HFF-Myc (cell line): Measurements from ENCODE around the gene SLC22A31.

ENCODE experiments used
- DNase-seq: peaks from one replicate; pipeline ENCODE4 v3.0.0-alpha.2; 2011; ENCODE audit warnings: low read depth; ENCODE audit errors: extremely low read depth
- H3K4me3 ChIP-seq: replicated peaks from 2 replicates; pipeline ENCODE4 v1.5.1; 2011; ENCODE audit warnings: low read depth, mild to moderate bottlenecking, control low read depth, low read length
- TF ChIP-seq, protein P1 (sequence below): IDR thresholded peaks from 2 replicates; pipeline ENCODE4 v1.5.1; 2012; ENCODE audit warnings: mild to moderate bottlenecking, low read depth, low read length, control low read depth; ENCODE audit errors: missing control alignments

The SLC22A31 gene

DNA sequence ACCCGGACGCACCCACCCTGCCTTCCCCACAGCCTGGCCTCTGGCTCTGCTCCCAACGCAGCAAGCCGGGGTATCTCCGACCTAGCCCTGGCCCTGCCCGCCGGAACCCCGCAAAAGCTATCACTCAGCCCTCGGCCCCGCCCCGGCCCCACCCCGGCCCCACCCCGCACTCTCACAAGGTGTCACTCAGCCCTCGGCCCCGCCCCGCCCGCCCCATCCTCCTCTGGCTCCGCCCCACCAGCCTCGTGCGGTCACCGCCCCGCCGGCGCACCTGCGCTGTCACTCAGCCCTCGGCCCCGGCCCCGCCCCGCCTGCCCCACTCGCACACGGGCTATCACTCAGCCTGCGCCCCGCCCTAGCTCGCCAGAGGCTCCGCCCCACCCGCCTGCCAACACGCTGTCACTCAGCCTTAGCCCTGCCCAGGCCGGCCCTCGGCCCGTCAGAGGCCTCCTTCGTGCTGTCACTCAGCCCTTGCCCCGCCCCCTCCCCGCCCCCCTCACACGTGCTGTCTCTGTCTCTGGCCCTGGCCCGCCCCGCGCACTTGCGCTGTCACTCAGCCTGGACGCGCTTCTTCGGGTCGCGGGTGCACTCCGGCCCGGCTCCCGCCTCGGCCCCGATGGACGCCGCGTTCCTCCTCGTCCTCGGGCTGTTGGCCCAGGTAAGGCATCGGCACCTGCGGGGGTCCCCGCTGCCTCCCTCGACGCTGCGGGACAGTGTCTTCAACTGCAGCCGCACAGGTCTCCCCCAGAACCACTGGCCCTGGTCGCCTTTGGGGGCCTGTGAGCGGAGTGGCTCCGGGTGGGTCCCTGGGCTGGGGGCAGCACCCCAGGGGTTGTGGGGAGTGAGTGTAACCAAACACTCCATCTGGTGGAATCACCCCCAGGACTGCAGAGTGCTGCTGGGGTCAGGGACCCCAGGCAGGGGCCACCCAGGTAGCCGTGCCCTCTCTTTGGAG is 28.8 kb downstream of the SLC22A31 start, which contains the start of gene CDH15:
Gene CDH15 (plus strand): TSS at position 533 of the 955 bp plus-strand sequence. CDS start 84 bp downstream, at position 617.
- no peak within 1 kb of the TSS for H3K4me3 ChIP-seq
- peak; percentile 70 for DNase-seq
- TF ChIP-seq, protein P1, sequence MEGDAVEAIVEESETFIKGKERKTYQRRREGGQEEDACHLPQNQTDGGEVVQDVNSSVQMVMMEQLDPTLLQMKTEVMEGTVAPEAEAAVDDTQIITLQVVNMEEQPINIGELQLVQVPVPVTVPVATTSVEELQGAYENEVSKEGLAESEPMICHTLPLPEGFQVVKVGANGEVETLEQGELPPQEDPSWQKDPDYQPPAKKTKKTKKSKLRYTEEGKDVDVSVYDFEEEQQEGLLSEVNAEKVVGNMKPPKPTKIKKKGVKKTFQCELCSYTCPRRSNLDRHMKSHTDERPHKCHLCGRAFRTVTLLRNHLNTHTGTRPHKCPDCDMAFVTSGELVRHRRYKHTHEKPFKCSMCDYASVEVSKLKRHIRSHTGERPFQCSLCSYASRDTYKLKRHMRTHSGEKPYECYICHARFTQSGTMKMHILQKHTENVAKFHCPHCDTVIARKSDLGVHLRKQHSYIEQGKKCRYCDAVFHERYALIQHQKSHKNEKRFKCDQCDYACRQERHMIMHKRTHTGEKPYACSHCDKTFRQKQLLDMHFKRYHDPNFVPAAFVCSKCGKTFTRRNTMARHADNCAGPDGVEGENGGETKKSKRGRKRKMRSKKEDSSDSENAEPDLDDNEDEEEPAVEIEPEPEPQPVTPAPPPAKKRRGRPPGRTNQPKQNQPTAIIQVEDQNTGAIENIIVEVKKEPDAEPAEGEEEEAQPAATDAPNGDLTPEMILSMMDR, result no peak

DNA sequence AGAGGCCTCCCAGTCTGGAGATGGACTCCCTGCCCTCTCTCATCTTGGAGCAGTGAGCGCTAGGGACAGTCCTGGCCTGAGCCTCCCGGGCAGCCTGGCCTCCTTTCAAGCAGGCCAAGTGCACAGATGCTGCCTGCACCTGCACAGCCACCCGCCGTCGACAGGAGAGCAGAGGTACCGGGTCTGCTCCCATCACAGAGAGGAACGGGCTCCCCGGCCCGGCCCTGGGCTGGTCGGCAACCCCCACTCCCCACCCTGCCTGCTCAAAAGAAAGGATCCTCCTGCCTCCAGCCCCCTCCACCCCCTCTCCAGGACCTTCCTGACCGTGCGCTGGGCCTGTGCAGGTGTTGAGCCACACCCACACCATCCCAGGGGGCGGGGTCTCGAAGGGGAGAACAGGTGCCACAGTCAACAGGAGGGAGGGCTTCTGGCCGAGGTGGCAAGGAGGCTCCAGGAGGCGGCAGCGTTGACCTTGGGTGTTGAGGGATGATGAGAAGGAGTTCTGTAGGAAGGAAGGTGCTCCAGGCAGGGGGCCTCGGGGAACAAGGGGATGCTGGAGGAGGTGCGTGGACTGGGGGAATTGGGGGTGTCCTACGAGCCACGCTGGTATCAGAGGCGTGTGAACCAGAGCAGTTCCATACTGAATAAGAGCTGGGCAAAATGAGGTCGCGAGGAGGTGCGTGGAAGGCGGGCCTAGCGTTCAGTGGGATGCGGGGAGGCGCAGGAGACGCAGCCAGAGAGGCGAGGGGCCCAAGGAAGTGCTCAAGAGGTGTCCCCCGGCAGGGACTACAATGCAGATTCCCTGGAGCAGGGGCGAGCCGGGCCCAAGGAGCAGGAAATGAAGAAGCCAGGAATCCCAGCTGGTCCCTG is 29.8 kb downstream of the SLC22A31 start:
- TF ChIP-seq, protein P1, result no peak
- DNase-seq, result no peak
- H3K4me3 ChIP-seq, result no peak overlapping the region

DNA sequence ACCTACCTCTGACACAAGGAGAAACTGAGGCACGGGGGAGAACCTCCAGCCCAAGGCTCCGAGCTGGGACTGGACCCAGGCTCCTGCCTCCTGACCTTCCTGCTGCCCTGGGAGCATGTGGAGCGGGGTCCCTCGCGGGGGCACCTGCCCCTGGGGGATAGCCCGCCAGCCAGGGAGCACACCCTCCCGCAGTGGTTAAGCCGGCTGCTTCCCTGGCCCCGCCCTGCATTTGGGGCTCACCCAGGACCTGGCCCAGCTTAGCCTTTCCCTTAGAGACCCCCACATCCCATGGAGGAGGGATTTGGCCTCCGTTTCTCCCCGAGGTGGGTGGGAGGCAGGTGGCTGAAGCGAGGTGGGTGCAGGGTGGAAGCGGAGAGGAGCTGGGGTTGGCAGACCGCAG is 30.6 kb downstream of the SLC22A31 start:
- TF ChIP-seq, protein P1, result no peak
- no peak overlapping the region for H3K4me3 ChIP-seq
- DNase-seq, result no peak

DNA sequence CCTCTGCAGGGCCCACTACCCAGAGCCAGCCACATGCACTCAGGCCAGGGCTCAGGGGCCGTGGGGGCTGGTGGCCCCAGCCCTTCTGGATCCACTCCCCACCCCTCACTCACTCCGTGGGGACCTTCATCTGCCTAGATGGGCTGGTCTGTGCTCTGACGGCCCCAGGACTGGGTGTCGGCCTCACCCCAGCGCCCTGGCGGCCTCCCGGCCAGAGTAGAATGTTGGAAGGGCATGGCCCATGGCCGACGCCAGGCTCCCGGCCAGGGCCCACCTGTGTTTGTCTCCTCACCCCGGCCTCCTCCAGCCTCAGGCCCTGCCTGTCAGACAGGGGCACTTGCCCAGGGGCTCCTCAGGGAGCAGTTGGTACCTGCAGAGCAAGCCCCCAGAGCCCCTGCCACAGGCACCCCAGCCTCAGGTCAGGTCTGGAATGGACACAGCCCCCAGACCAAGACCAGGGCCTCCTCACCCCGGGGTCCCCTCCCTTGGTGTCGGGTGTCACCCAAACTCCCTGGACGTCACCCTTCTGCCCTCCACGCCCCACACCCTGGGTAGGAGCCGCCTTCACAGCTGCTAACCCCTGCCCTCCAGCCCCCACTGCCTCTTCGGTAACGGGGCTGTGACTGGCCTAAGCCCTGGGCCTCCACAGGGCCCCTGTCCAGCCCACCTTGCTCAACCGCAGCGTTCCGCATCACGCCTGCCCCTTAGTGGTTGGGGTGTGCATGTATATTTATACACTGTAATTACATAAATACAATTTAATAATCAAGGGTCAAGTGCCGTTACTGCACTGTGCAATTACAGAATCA is 31.8 kb downstream of the SLC22A31 start:
- no peak overlapping the region for H3K4me3 ChIP-seq
- no peak for DNase-seq
- TF ChIP-seq, protein P1, result no peak

DNA sequence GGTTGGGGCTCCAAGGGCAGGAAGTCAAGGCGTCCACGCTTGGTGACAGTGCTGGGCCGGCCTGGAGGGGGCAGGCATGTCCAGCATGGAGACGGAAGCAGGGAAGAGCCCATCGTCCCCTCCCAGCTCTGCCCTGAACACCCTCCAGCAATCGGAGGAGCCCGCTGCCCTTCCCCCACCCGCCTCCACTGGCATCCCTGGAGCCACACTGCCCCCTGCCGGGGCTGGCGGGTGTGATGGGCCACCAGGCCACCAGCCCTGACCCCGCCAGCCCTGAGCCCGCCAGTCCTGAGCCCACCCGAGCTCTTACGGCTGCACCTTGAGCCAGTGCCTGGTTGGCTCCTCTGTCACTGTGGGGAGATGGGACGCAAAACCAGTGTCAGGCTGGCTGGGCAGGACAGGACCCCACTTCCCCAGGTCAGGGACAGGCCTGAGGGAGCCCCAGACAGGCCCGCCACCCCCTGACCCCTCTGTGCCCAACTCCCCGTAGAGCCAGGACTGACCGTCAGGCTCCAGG is 32.9 kb downstream of the SLC22A31 start:
- TF ChIP-seq, protein P1, result peak; percentile 88
- peak; percentile 26 for DNase-seq
- H3K4me3 ChIP-seq, result no peak overlapping the region
